ENCODE data around the gene H1-8. TPM values are rescaled to one million over a fixed set of nuclear protein-coding genes. Genes with fewer than 3 reads are reported as not detected.
"Not testable (repeated sequence)": the region's sequence is repeated elsewhere in the genome, so short reads cannot be mapped to it uniquely, and the experiment has no call there.

H1-8 gene
- total RNA-seq, 5 donors from 2014 or later (not counting 1 experiment from before 2014, with no cell fraction given): not detected

GRCh38 chr3:129499604-129500333, 43.2 kb upstream of the H1-8 start:
- WGBS (ENCODE audit: insufficient coverage): 96% methylated on average over 5 of the region's 14 CpGs
- H3K4me1 ChIP-seq (ENCODE audit: control insufficient read depth in 1 of 2, extremely low read depth in 1 of 2, insufficient read depth in 2 of 2, low read length in 2 of 2); H3K36me3 ChIP-seq (ENCODE audit: control insufficient read depth in 2 of 2, extremely low read depth in 1 of 2, insufficient read depth in 1 of 2, low read length in 1 of 2); H3K9me3 Mint-ChIP-seq; CTCF ChIA-PET; H3K27ac Mint-ChIP-seq; H3K9me3 ChIP-seq; H3K4me3 ChIP-seq (ENCODE audit: control insufficient read depth in 1 of 2, extremely low read depth in 1 of 2, low read length in 1 of 2); H3K27me3 ChIP-seq (replicated peaks in 1 of 2; ENCODE audit: control insufficient read depth in 2 of 2, extremely low read depth in 1 of 2, insufficient read depth in 2 of 2, low read length in 1 of 2); H3K4me3 Mint-ChIP-seq; ATAC-seq (replicated peaks in 1 of 4); H3K4me1 Mint-ChIP-seq; H3K27me3 Mint-ChIP-seq; H3K27ac ChIP-seq (ENCODE audit: low read length); DNase-seq: not testable (repeated sequence)
- H3K36me3 Mint-ChIP-seq: peaks cover 36% of the 10 kb centered on the region
- POLR2A ChIA-PET: interaction anchor here in 1 of 2 donors (0.5 kb wide), 1 partner anchor 424 kb away, joined by 5 read pairs; no protein-coding TSS in a partner anchor

GRCh38 chr3:129500334-129500658, 42.7 kb upstream of the H1-8 start:
- Mint-ChIP-seq H3K4me3 (no peak overlapping the region), H3K27ac (no peak overlapping the region), H3K4me1 (no peaks in the 10 kb centered on the region), H3K27me3 (no peaks in the 10 kb centered on the region), H3K9me3 (no peaks in the 10 kb centered on the region), H3K36me3 (peaks cover 40% of the 10 kb centered on the region)
- H3K9me3 ChIP-seq: no peaks in the 10 kb centered on the region
- DNase-seq (no peak), ATAC-seq (replicated peaks in 1 of 4) (no peak)
- no peak overlapping the region for H3K27ac ChIP-seq (ENCODE audit: low read length)
- no peaks in the 10 kb centered on the region for H3K27me3 ChIP-seq (replicated peaks in 1 of 2; ENCODE audit: control insufficient read depth in 2 of 2, extremely low read depth in 1 of 2, insufficient read depth in 2 of 2, low read length in 1 of 2)
- ChIA-PET CTCF (no interaction called here), POLR2A (no interaction called here)
- no peaks in the 10 kb centered on the region for H3K4me1 ChIP-seq (ENCODE audit: control insufficient read depth in 1 of 2, extremely low read depth in 1 of 2, insufficient read depth in 2 of 2, low read length in 2 of 2)
- no CpG with 5 or more reads among the region's 5 CpGs for WGBS (ENCODE audit: insufficient coverage)
- no peak overlapping the region for H3K4me3 ChIP-seq (ENCODE audit: control insufficient read depth in 1 of 2, extremely low read depth in 1 of 2, low read length in 1 of 2)
- H3K36me3 ChIP-seq (ENCODE audit: control insufficient read depth in 2 of 2, extremely low read depth in 1 of 2, insufficient read depth in 1 of 2, low read length in 1 of 2): peaks cover 3 to 8% of the 10 kb centered on the region in 2 donors

GRCh38 chr3:129501630-129502029, 41.3 kb upstream of the H1-8 start:
- Histone ChIP-seq H3K27me3 (replicated peaks in 1 of 2; ENCODE audit: control insufficient read depth in 2 of 2, extremely low read depth in 1 of 2, insufficient read depth in 2 of 2, low read length in 1 of 2) (no peaks in the 10 kb centered on the region), H3K4me3 (ENCODE audit: control insufficient read depth in 1 of 2, extremely low read depth in 1 of 2, low read length in 1 of 2) (no peak overlapping the region), H3K27ac (ENCODE audit: low read length) (no peak overlapping the region), H3K4me1 (ENCODE audit: control insufficient read depth in 1 of 2, extremely low read depth in 1 of 2, insufficient read depth in 2 of 2, low read length in 2 of 2) (no peaks in the 10 kb centered on the region), H3K36me3 (ENCODE audit: control insufficient read depth in 2 of 2, extremely low read depth in 1 of 2, insufficient read depth in 1 of 2, low read length in 1 of 2) (peaks cover 3 to 4% of the 10 kb centered on the region in 2 donors), H3K9me3 (no peaks in the 10 kb centered on the region)
- H3K4me1 Mint-ChIP-seq: no peaks in the 10 kb centered on the region
- H3K27ac Mint-ChIP-seq: no peak overlapping the region
- H3K9me3 Mint-ChIP-seq: no peaks in the 10 kb centered on the region
- ChIA-PET CTCF (no interaction called here), POLR2A (no interaction called here)
- H3K36me3 Mint-ChIP-seq: peaks cover 38% of the 10 kb centered on the region
- no peaks in the 10 kb centered on the region for H3K27me3 Mint-ChIP-seq
- DNase-seq: no peak
- ATAC-seq (replicated peaks in 1 of 4): no peak
- no peak overlapping the region for H3K4me3 Mint-ChIP-seq
- WGBS (ENCODE audit: insufficient coverage): 83% methylated on average over 1 of the region's 5 CpGs

GRCh38 chr3:129502641-129503408, 40.1 kb upstream of the H1-8 start:
- Mint-ChIP-seq H3K27me3 (no peaks in the 10 kb centered on the region), H3K27ac (no peak overlapping the region), H3K36me3 (peaks cover 43% of the 10 kb centered on the region), H3K4me3 (no peak overlapping the region), H3K4me1 (no peaks in the 10 kb centered on the region), H3K9me3 (no peaks in the 10 kb centered on the region)
- CTCF ChIA-PET: no interaction called here
- no peaks in the 10 kb centered on the region for H3K4me1 ChIP-seq (ENCODE audit: control insufficient read depth in 1 of 2, extremely low read depth in 1 of 2, insufficient read depth in 2 of 2, low read length in 2 of 2)
- H3K27me3 ChIP-seq (replicated peaks in 1 of 2; ENCODE audit: control insufficient read depth in 2 of 2, extremely low read depth in 1 of 2, insufficient read depth in 2 of 2, low read length in 1 of 2): no peaks in the 10 kb centered on the region
- peaks cover 4 to 7% of the 10 kb centered on the region in 2 donors for H3K36me3 ChIP-seq (ENCODE audit: control insufficient read depth in 2 of 2, extremely low read depth in 1 of 2, insufficient read depth in 1 of 2, low read length in 1 of 2)
- WGBS (ENCODE audit: insufficient coverage): 96% methylated on average over 15 of the region's 18 CpGs
- no peak overlapping the region for H3K4me3 ChIP-seq (ENCODE audit: control insufficient read depth in 1 of 2, extremely low read depth in 1 of 2, low read length in 1 of 2)
- POLR2A ChIA-PET: no interaction called here
- H3K9me3 ChIP-seq: no peaks in the 10 kb centered on the region
- no peak overlapping the region for H3K27ac ChIP-seq (ENCODE audit: low read length)
- DNase-seq: no peak
- no peak for ATAC-seq (replicated peaks in 1 of 4)

- ATAC-seq (replicated peaks in 1 of 4): no peak
- no peak overlapping the region for H3K4me3 Mint-ChIP-seq
- H3K36me3 ChIP-seq (ENCODE audit: control insufficient read depth in 2 of 2, extremely low read depth in 1 of 2, insufficient read depth in 1 of 2, low read length in 1 of 2): peaks cover 4 to 7% of the 10 kb centered on the region in 2 donors
- WGBS (ENCODE audit: insufficient coverage): 91% methylated on average over 10 of the region's 13 CpGs
- DNase-seq: no peak
- no peak overlapping the region for H3K27ac Mint-ChIP-seq
- no peaks in the 10 kb centered on the region for H3K9me3 Mint-ChIP-seq
- H3K4me3 ChIP-seq (ENCODE audit: control insufficient read depth in 1 of 2, extremely low read depth in 1 of 2, low read length in 1 of 2): no peak overlapping the region
- no peaks in the 10 kb centered on the region for H3K9me3 ChIP-seq
- CTCF ChIA-PET: no interaction called here
- H3K4me1 ChIP-seq (ENCODE audit: control insufficient read depth in 1 of 2, extremely low read depth in 1 of 2, insufficient read depth in 2 of 2, low read length in 2 of 2): no peaks in the 10 kb centered on the region
- POLR2A ChIA-PET: no interaction called here
- H3K36me3 Mint-ChIP-seq: peaks cover 43% of the 10 kb centered on the region
- no peaks in the 10 kb centered on the region for H3K27me3 Mint-ChIP-seq
- H3K27me3 ChIP-seq (replicated peaks in 1 of 2; ENCODE audit: control insufficient read depth in 2 of 2, extremely low read depth in 1 of 2, insufficient read depth in 2 of 2, low read length in 1 of 2): no peaks in the 10 kb centered on the region
- H3K4me1 Mint-ChIP-seq: no peaks in the 10 kb centered on the region
- no peak overlapping the region for H3K27ac ChIP-seq (ENCODE audit: low read length)
Measured at GRCh38 chr3:129503471-129504291, 39.3 kb upstream of the H1-8 start.

- Mint-ChIP-seq H3K27me3 (no peaks in the 10 kb centered on the region), H3K9me3 (no peaks in the 10 kb centered on the region), H3K4me1 (no peaks in the 10 kb centered on the region), H3K36me3 (peaks cover 47% of the 10 kb centered on the region), H3K4me3 (no peak overlapping the region), H3K27ac (no peak overlapping the region)
- POLR2A ChIA-PET: no interaction called here
- Histone ChIP-seq H3K4me1 (ENCODE audit: control insufficient read depth in 1 of 2, extremely low read depth in 1 of 2, insufficient read depth in 2 of 2, low read length in 2 of 2) (no peaks in the 10 kb centered on the region), H3K36me3 (ENCODE audit: control insufficient read depth in 2 of 2, extremely low read depth in 1 of 2, insufficient read depth in 1 of 2, low read length in 1 of 2) (peaks cover 4 to 5% of the 10 kb centered on the region in 2 donors), H3K4me3 (ENCODE audit: control insufficient read depth in 1 of 2, extremely low read depth in 1 of 2, low read length in 1 of 2) (no peak overlapping the region), H3K27me3 (replicated peaks in 1 of 2; ENCODE audit: control insufficient read depth in 2 of 2, extremely low read depth in 1 of 2, insufficient read depth in 2 of 2, low read length in 1 of 2) (no peaks in the 10 kb centered on the region), H3K9me3 (no peaks in the 10 kb centered on the region), H3K27ac (ENCODE audit: low read length) (no peak overlapping the region)
- no peak for ATAC-seq (replicated peaks in 1 of 4)
- CTCF ChIA-PET: no interaction called here
- WGBS (ENCODE audit: insufficient coverage): 75% methylated on average over 2 of the region's 5 CpGs
- no peak for DNase-seq
Measured at GRCh38 chr3:129504471-129505100, 38.4 kb upstream of the H1-8 start.
